H1 (cell line): Measurements from ENCODE around the gene PHC3. TPM values are rescaled to one million over a fixed set of nuclear protein-coding genes. Genes with fewer than 3 reads are reported as not detected.

ENCODE experiments used
- CEBPB ChIP-seq: IDR thresholded peaks from 2 replicates; pipeline ENCODE4 v1.6.1; 2012; ENCODE audit warnings: low read depth, low read length
- EP300 ChIP-seq, 2 experiments: IDR thresholded peaks; 1 replicate in 1 of 2; 2 replicates in 1 of 2; pipeline ENCODE4 v1.6.1; 2011 to 2012; ENCODE audit warnings: low read depth in 2 of 2, low read length in 2 of 2, mild to moderate bottlenecking in 2 of 2, borderline replicate concordance in 1 of 2, inconsistent platforms in 1 of 2, moderate library complexity in 1 of 2
- PHF8 ChIP-seq: fragments of 200-600 bp; sonication (generic); conservative IDR thresholded peaks from 2 replicates; pipeline ENCODE4 v1.7.1; 2012; ENCODE audit warnings: low read depth, mild to moderate bottlenecking, inconsistent platforms, low read length, moderate library complexity
- RBBP5 ChIP-seq: IDR thresholded peaks from 2 replicates; pipeline ENCODE4 v1.7.1; 2012; ENCODE audit warnings: low read depth, mild to moderate bottlenecking, inconsistent platforms, low read length, moderate library complexity, borderline replicate concordance
- TAF7 ChIP-seq: optimal IDR thresholded peaks from 2 replicates; pipeline ENCODE3; 2011; ENCODE audit warnings: low read depth, mild to moderate bottlenecking, inconsistent platforms, low read length, moderate library complexity, borderline replicate concordance
- polyA plus RNA-seq, 7 experiments: library from polyadenylated mRNA; depleted of rRNA in 3 of 7; stranded (reverse) in 5 of 7; unstranded in 2 of 7; fragments of >200 nt in 5 of 7; fragments of 200-250 nt in 2 of 7; gene quantifications; 1 replicate in 5 of 7; 2 replicates in 1 of 7; 4 replicates in 1 of 7; pipeline versions ENCODE4 v1.2.1 to v1.2.3, GENCODE V29; 2011 to 2013; ENCODE audit warnings: missing spikeins in 2 of 7, mixed read lengths in 2 of 7
- total RNA-seq: library from RNA; stranded (reverse); fragmentation: NEBNext Ultra II Directional; extraction: Animal tissue kit (Norgen Biotek cat#: 25700); gene quantifications from 2 replicates; pipeline ENCODE4 v1.2.1, GENCODE V29; 2021
- TF ChIP-seq, protein P1 (sequence below): fragments of 300-600 bp; sonication (generic); IDR thresholded peaks from 2 replicates; pipeline ENCODE4 v1.7.1; 2012; ENCODE audit warnings: low read length, moderate library complexity, mild to moderate bottlenecking, inconsistent platforms; ENCODE audit not compliant: insufficient replicate concordance
- TF ChIP-seq, protein P2 (sequence below): IDR thresholded peaks from 2 replicates; pipeline ENCODE4 v1.6.1; 2011; ENCODE audit warnings: low read depth, mild to moderate bottlenecking, low read length; ENCODE audit not compliant: insufficient read depth

The PHC3 gene
- total and polyA plus RNA-seq, 2 of the 8 experiments (the other 6 are each of a cell fraction or from before 2014, with no cell fraction given), result 26.4 to 29.2 TPM

- TF ChIP-seq, protein P1, sequence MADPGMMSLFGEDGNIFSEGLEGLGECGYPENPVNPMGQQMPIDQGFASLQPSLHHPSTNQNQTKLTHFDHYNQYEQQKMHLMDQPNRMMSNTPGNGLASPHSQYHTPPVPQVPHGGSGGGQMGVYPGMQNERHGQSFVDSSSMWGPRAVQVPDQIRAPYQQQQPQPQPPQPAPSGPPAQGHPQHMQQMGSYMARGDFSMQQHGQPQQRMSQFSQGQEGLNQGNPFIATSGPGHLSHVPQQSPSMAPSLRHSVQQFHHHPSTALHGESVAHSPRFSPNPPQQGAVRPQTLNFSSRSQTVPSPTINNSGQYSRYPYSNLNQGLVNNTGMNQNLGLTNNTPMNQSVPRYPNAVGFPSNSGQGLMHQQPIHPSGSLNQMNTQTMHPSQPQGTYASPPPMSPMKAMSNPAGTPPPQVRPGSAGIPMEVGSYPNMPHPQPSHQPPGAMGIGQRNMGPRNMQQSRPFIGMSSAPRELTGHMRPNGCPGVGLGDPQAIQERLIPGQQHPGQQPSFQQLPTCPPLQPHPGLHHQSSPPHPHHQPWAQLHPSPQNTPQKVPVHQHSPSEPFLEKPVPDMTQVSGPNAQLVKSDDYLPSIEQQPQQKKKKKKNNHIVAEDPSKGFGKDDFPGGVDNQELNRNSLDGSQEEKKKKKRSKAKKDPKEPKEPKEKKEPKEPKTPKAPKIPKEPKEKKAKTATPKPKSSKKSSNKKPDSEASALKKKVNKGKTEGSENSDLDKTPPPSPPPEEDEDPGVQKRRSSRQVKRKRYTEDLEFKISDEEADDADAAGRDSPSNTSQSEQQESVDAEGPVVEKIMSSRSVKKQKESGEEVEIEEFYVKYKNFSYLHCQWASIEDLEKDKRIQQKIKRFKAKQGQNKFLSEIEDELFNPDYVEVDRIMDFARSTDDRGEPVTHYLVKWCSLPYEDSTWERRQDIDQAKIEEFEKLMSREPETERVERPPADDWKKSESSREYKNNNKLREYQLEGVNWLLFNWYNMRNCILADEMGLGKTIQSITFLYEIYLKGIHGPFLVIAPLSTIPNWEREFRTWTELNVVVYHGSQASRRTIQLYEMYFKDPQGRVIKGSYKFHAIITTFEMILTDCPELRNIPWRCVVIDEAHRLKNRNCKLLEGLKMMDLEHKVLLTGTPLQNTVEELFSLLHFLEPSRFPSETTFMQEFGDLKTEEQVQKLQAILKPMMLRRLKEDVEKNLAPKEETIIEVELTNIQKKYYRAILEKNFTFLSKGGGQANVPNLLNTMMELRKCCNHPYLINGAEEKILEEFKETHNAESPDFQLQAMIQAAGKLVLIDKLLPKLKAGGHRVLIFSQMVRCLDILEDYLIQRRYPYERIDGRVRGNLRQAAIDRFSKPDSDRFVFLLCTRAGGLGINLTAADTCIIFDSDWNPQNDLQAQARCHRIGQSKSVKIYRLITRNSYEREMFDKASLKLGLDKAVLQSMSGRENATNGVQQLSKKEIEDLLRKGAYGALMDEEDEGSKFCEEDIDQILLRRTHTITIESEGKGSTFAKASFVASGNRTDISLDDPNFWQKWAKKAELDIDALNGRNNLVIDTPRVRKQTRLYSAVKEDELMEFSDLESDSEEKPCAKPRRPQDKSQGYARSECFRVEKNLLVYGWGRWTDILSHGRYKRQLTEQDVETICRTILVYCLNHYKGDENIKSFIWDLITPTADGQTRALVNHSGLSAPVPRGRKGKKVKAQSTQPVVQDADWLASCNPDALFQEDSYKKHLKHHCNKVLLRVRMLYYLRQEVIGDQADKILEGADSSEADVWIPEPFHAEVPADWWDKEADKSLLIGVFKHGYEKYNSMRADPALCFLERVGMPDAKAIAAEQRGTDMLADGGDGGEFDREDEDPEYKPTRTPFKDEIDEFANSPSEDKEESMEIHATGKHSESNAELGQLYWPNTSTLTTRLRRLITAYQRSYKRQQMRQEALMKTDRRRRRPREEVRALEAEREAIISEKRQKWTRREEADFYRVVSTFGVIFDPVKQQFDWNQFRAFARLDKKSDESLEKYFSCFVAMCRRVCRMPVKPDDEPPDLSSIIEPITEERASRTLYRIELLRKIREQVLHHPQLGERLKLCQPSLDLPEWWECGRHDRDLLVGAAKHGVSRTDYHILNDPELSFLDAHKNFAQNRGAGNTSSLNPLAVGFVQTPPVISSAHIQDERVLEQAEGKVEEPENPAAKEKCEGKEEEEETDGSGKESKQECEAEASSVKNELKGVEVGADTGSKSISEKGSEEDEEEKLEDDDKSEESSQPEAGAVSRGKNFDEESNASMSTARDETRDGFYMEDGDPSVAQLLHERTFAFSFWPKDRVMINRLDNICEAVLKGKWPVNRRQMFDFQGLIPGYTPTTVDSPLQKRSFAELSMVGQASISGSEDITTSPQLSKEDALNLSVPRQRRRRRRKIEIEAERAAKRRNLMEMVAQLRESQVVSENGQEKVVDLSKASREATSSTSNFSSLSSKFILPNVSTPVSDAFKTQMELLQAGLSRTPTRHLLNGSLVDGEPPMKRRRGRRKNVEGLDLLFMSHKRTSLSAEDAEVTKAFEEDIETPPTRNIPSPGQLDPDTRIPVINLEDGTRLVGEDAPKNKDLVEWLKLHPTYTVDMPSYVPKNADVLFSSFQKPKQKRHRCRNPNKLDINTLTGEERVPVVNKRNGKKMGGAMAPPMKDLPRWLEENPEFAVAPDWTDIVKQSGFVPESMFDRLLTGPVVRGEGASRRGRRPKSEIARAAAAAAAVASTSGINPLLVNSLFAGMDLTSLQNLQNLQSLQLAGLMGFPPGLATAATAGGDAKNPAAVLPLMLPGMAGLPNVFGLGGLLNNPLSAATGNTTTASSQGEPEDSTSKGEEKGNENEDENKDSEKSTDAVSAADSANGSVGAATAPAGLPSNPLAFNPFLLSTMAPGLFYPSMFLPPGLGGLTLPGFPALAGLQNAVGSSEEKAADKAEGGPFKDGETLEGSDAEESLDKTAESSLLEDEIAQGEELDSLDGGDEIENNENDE, result no peak
- TF ChIP-seq TAF7 (no peak), CEBPB (no peak), PHF8 (no peak), RBBP5 (no peak), EP300 (IDR thresholded peaks at IDR 0.05; ENCODE audit: borderline replicate concordance in 1 of 2, low read depth in 2 of 2, low read length in 2 of 2) (no peak)
- TF ChIP-seq, protein P2, sequence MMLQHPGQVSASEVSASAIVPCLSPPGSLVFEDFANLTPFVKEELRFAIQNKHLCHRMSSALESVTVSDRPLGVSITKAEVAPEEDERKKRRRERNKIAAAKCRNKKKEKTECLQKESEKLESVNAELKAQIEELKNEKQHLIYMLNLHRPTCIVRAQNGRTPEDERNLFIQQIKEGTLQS, result no peak
Observed at GRCh38 chr3:170179432-170179831, 2.1 kb downstream of the PHC3 start (continued).
